Nephron progenitor cell (in vitro differentiated cells): ENCODE measurements around the gene UGT1A3.

ENCODE experiments used
- DNase-seq: peaks from one replicate; pipeline ENCODE4 v3.0.0; 2021
- H3K27ac Mint-ChIP-seq: 2 replicates; pipeline ENCODE4 v1.8.0; 2021; ENCODE audit warnings: mild to moderate bottlenecking, moderate library complexity, mixed read lengths
- H3K27me3 Mint-ChIP-seq: 2 replicates; pipeline ENCODE4 v1.8.0; 2021; ENCODE audit warnings: mild to moderate bottlenecking, low read depth, mixed read lengths; ENCODE audit not compliant: poor library complexity
- H3K36me3 Mint-ChIP-seq: 2 replicates; pipeline ENCODE4 v1.8.0; 2021; ENCODE audit warnings: low read depth, mixed read lengths
- H3K4me1 Mint-ChIP-seq: 2 replicates; pipeline ENCODE4 v1.8.0; 2021; ENCODE audit warnings: mixed read lengths
- H3K4me3 Mint-ChIP-seq: 2 replicates; pipeline ENCODE4 v1.8.0; 2021; ENCODE audit warnings: mild to moderate bottlenecking, moderate library complexity, mixed read lengths
- H3K9me3 Mint-ChIP-seq: 2 replicates; pipeline ENCODE4 v1.8.0; 2021; ENCODE audit warnings: mild to moderate bottlenecking, moderate library complexity, mixed read lengths
- CTCF ChIP-seq: fragments of 200-600 bp; sonication (generic); IDR thresholded peaks from 2 replicates; pipeline ENCODE4 v1.5.0; 2021; ENCODE audit warnings: antibody characterized with exemption

Gene UGT1A3

GRCh38 chr2:233772153-233772552, 43.3 kb downstream of the UGT1A3 start:
- Mint-ChIP-seq H3K36me3 (no peaks in the 10 kb centered on the region), H3K4me3 (no peak overlapping the region), H3K9me3 (peaks cover 16% of the 10 kb centered on the region), H3K4me1 (no peaks in the 10 kb centered on the region), H3K27me3 (peaks cover 12% of the 10 kb centered on the region), H3K27ac (no peak overlapping the region)
- DNase-seq = no peak
- TF ChIP-seq CTCF = no peak

DNA sequence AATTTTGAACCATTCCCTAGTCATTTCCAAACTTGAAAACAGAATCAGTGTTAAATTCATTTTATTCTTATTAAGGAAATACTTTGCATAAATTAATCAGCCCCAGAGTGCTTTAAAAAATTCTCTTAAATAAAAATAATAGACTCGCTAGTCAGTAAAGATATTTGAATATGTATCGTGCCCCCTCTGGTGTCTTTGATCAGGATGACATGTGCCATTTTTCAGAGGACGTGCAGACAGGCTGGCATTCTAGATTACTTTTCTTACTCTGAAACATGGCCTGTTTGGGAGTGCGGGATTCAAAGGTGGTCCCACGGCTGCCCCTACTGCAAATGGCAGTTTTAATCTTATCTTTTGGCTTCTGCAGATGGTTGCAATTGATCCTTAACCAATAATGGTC, 43.7 kb downstream of the UGT1A3 start:
- Mint-ChIP-seq H3K27ac (no peak overlapping the region), H3K4me1 (no peaks in the 10 kb centered on the region), H3K9me3 (peaks cover 16% of the 10 kb centered on the region), H3K27me3 (peaks cover 11% of the 10 kb centered on the region), H3K36me3 (no peaks in the 10 kb centered on the region), H3K4me3 (no peak overlapping the region)
- DNase-seq = no peak
- TF ChIP-seq CTCF = no peak

GRCh38 chr2:233773854-233774253, 45.0 kb downstream of the UGT1A3 start:
- Mint-ChIP-seq H3K27ac (no peak overlapping the region), H3K27me3 (peaks cover 8% of the 10 kb centered on the region), H3K4me1 (no peaks in the 10 kb centered on the region), H3K36me3 (no peaks in the 10 kb centered on the region), H3K4me3 (no peak overlapping the region), H3K9me3 (peaks cover 20% of the 10 kb centered on the region)
- TF ChIP-seq CTCF = no peak
- DNase-seq = no peak

DNA sequence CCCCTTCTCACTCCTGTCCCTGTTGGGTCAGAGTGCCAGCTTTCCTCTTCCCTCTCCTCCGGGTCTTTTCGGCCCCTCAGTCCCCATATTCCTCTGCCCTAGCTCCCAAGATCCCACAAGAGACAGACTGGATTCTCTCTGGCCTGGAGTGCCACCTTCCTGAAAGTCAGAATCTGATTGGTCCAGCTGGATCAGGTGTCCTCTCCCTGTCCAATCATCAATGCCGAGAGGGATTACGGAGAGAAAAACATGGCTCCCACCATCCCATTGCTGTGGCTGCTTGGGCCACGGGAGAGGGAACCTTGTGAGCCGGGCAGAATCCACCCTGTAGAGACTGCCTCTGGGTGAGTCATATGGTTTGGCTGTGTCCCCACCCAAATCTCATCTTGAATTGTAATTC, 46.6 kb downstream of the UGT1A3 start:
- H3K9me3 Mint-ChIP-seq = peaks cover 25% of the 10 kb centered on the region
- no peaks in the 10 kb centered on the region for H3K36me3 Mint-ChIP-seq
- H3K27ac Mint-ChIP-seq = no peak overlapping the region
- no peak for TF ChIP-seq CTCF
- no peak overlapping the region for H3K4me3 Mint-ChIP-seq
- no peak for DNase-seq
- no peaks in the 10 kb centered on the region for H3K4me1 Mint-ChIP-seq
- peaks cover 3% of the 10 kb centered on the region for H3K27me3 Mint-ChIP-seq

DNA sequence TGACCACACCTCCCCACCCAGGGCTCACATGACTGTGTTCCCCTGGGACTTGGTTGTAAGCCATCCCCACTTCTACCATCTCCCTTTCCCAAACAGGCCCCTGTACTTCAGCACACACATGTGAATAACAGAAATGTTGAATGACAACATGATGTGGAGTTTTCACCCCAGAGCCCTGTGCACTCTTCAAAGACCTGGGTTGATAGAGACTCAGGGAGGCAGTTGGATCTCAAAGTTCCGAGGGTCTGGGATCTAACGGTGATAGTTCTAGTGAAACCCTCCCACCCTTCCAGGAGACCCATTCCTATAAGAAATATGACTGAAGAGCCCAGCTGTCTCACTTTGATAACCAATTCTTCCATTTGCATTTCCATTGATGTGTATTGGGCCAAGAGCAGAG, 49.2 kb downstream of the UGT1A3 start, which contains the start of gene MROH2A:
Gene MROH2A, plus strand, starts transcription at position 301 of the 400 bp plus-strand sequence. CDS start 1,029 bp downstream, outside the sequence.
- no peak for DNase-seq
- Mint-ChIP-seq H3K4me1 (no peaks in the 10 kb centered on the region), H3K9me3 (peaks cover 36% of the 10 kb centered on the region), H3K27me3 (peaks cover 4% of the 10 kb centered on the region), H3K36me3 (no peaks in the 10 kb centered on the region), H3K4me3 (no peak within 1 kb of the TSS), H3K27ac (no peak within 1 kb of the TSS)
- no peak for TF ChIP-seq CTCF

DNA sequence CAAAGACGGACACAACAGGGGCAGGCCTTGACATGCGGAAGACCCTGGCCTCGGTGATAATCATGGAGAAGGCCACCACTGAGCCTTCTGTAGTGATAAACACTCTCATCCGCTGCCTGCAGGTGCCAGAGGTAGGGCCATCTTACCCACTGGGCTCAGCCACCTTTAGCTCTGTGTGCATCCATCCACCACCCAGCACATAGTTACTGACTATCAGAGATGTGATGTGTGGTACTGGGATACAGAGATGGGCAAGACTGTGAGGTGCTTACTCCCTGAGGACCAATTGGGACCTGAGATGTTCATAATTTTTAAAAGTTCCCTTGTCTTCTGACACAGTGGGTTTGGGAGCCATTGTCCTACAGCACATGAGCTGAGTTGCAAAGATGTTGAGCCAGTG, 50.9 kb downstream of the UGT1A3 start:
- Mint-ChIP-seq H3K27me3 (peaks cover 4% of the 10 kb centered on the region), H3K4me3 (no peak overlapping the region), H3K4me1 (no peaks in the 10 kb centered on the region), H3K27ac (no peak overlapping the region), H3K36me3 (no peaks in the 10 kb centered on the region), H3K9me3 (peaks cover 38% of the 10 kb centered on the region)
- no peak for DNase-seq
- no peak for TF ChIP-seq CTCF
